Omental fat pad (tissue), 4 donors: Measurements from ENCODE around the gene CEP170B. TPM values are rescaled to one million over a fixed set of nuclear protein-coding genes. Genes with fewer than 3 reads are reported as not detected.
A peak's percentile ranks its signal among the peaks of the same experiment; 100 is the strongest.

Experiments
- ATAC-seq: fragments of 150-250 bp; one replicate; pipeline ENCODE4 v1.9.1; 2016; ENCODE audit warnings: mild to moderate bottlenecking, moderate library complexity; ENCODE audit not compliant: low FRiP score
- DNase-seq: peaks from one replicate; pipeline ENCODE4 v3.0.0-alpha.2; 2019; ENCODE audit warnings: low spot score
- CTCF ChIP-seq, 3 donors: fragments of 450-650 bp; IDR thresholded peaks; one replicate each; pipeline ENCODE4 v1.5.1; 2016 to 2017; ENCODE audit warnings: antibody characterized with exemption in 3 of 3, mild to moderate bottlenecking in 3 of 3, moderate library complexity in 2 of 3
- total RNA-seq, 4 donors: library from RNA; depleted of rRNA; stranded (reverse); fragments of >200 nt; gene quantifications; one replicate each; pipeline ENCODE4 v1.1.0, GENCODE V29; 2016

The CEP170B gene
- total RNA-seq, 4 donors from 2014 or later = 5.5 to 29.3 (median 13.0) TPM

GRCh38 chr14:104932676-104933631 lies 67.9 kb downstream of the CEP170B start:
- ATAC-seq (peak; percentile 81), DNase-seq (peak; percentile 35)
- peak in 1 of 3 donors; percentile 40 for TF ChIP-seq CTCF (IDR thresholded peaks at IDR 0.05)

GRCh38 chr14:104933746-104934733 lies 69.0 kb downstream of the CEP170B start:
- no peak for TF ChIP-seq CTCF (IDR thresholded peaks at IDR 0.05)
- no peak for DNase-seq
- ATAC-seq = no peak

- no peak for ATAC-seq
- no peak for TF ChIP-seq CTCF (IDR thresholded peaks at IDR 0.05)
- no peak for DNase-seq
These were observed 70.1 kb downstream of the CEP170B start for GRCh38 chr14:104935026-104935650.

GRCh38 chr14:104935955-104936354 lies 70.9 kb downstream of the CEP170B start:
- TF ChIP-seq CTCF (IDR thresholded peaks at IDR 0.05) = no peak
- ATAC-seq (no peak), DNase-seq (no peak)

GRCh38 chr14:104936361-104937155 lies 71.5 kb downstream of the CEP170B start:
- ATAC-seq = no peak
- DNase-seq = no peak
- TF ChIP-seq CTCF (IDR thresholded peaks at IDR 0.05) = no peak

- no peak for ATAC-seq
- TF ChIP-seq CTCF (IDR thresholded peaks at IDR 0.05) = no peak
- no peak for DNase-seq
These were observed 72.1 kb downstream of the CEP170B start for GRCh38 chr14:104937161-104937560.
